HG03571 (cell line): ENCODE measurements around the gene DRAXIN.

Source experiments
- ATAC-seq: cut with Tn5 transposase; IDR thresholded peaks from one replicate; pipeline ENCODE4 v1.9.1; 2021; ENCODE audit not compliant: unreplicated experiment

Gene DRAXIN

GRCh38 chr1:11735854-11736745 is 44.6 kb downstream of the DRAXIN start, which contains the start of gene AGTRAP:
Gene AGTRAP (plus strand): TSS chr1:11736136. CDS start chr1:11736209, 73 bp downstream.
- no peak for ATAC-seq

GRCh38 chr1:11736746-11737639 is 45.5 kb downstream of the DRAXIN start:
- no peak for ATAC-seq

GRCh38 chr1:11738096-11738495 is 46.6 kb downstream of the DRAXIN start:
- no peak for ATAC-seq

GRCh38 chr1:11738783-11739182 is 47.3 kb downstream of the DRAXIN start:
- no peak for ATAC-seq

- ATAC-seq: no peak
These were observed 49.0 kb downstream of the DRAXIN start for GRCh38 chr1:11740258-11741192.

- ATAC-seq: no peak
These were observed 50.0 kb downstream of the DRAXIN start for GRCh38 chr1:11741482-11741881.

- no peak for ATAC-seq
These were observed 50.5 kb downstream of the DRAXIN start for GRCh38 chr1:11741919-11742558.

GRCh38 chr1:11744287-11744686 is 52.8 kb downstream of the DRAXIN start:
- ATAC-seq: no peak

- no peak for ATAC-seq
These were observed 54.6 kb downstream of the DRAXIN start for GRCh38 chr1:11746092-11746491.

GRCh38 chr1:11746795-11747487 is 55.4 kb downstream of the DRAXIN start:
- no peak for ATAC-seq

- no peak for ATAC-seq
These were observed 57.0 kb downstream of the DRAXIN start for GRCh38 chr1:11748294-11749202.

GRCh38 chr1:11749203-11749689 is 57.7 kb downstream of the DRAXIN start:
- ATAC-seq: no peak

- ATAC-seq: no peak
These were observed 58.5 kb downstream of the DRAXIN start for GRCh38 chr1:11749996-11750395.

- no peak for ATAC-seq
These were observed 59.6 kb downstream of the DRAXIN start for GRCh38 chr1:11751087-11751486.

- ATAC-seq: no peak
These were observed 61.0 kb downstream of the DRAXIN start for GRCh38 chr1:11752359-11753088.

- no peak for ATAC-seq
These were observed 62.2 kb downstream of the DRAXIN start for GRCh38 chr1:11753555-11754208.

GRCh38 chr1:11757047-11757446 is 65.5 kb downstream of the DRAXIN start:
- no peak for ATAC-seq
